Upper lobe of left lung (tissue), 6 donors: ENCODE data around the gene MGST2. TPM values are rescaled to one million over a fixed set of nuclear protein-coding genes. Genes with fewer than 3 reads are reported as not detected.

Experiments used
- ATAC-seq, 2 donors: fragments of 200-7000 bp; cut with Tn5 transposase; one replicate each; pipeline ENCODE4 v1.9.1; 2022; ENCODE audit warnings: mild to moderate bottlenecking in 2 of 2, moderate library complexity in 2 of 2; ENCODE audit not compliant: low FRiP score in 2 of 2
- DNase-seq, 2 donors: peaks; one replicate each; pipeline ENCODE4 v3.0.0-alpha.2; 2019 to 2020
- H3K27ac ChIP-seq, 4 donors: fragments of 200-600 bp; sonication (generic); one replicate each; pipeline ENCODE4 v1.5.1; 2016 to 2019
- H3K27me3 ChIP-seq, 4 donors: fragments of 200-600 bp; sonication (generic); one replicate each; pipeline ENCODE4 v1.5.1; 2017 to 2019
- H3K36me3 ChIP-seq, 4 donors: fragments of 200-600 bp; sonication (generic); one replicate each; pipeline ENCODE4 v1.5.1; 2016 to 2019
- H3K4me1 ChIP-seq, 4 donors: fragments of 200-600 bp; sonication (generic); one replicate each; pipeline ENCODE4 v1.5.1; 2018 to 2019
- H3K4me3 ChIP-seq, 4 donors: fragments of 200-600 bp; sonication (generic); one replicate each; pipeline ENCODE4 v1.5.1; 2017 to 2019; ENCODE audit warnings: mild to moderate bottlenecking in 2 of 4, moderate library complexity in 1 of 4
- H3K9me3 ChIP-seq, 4 donors: fragments of 200-600 bp; sonication (generic); one replicate each; pipeline ENCODE4 v1.5.1; 2018 to 2019
- CTCF ChIP-seq, 6 experiments: fragments of 450-650 bp in 4 of 6; fragments of 200-600 bp in 2 of 6; sonication (generic) in 2 of 6; IDR thresholded peaks; one replicate each; pipeline ENCODE4 v1.5.1; 2016 to 2019; ENCODE audit warnings: antibody characterized with exemption in 6 of 6
- EP300 ChIP-seq, 4 donors: sonication (generic); formaldehyde crosslinking; IDR thresholded peaks; one replicate each; pipeline ENCODE4 v1.5.1; 2017; ENCODE audit warnings: antibody characterized with exemption in 4 of 4, control low read depth in 2 of 4
- POLR2A ChIP-seq, 4 donors: fragments of 450-650 bp; IDR thresholded peaks; one replicate each; pipeline ENCODE4 v1.5.1; 2016 to 2017; ENCODE audit warnings: antibody characterized with exemption in 4 of 4, mild to moderate bottlenecking in 2 of 4
- POLR2AphosphoS5 ChIP-seq, 2 donors: sonication (generic); formaldehyde crosslinking; IDR thresholded peaks; one replicate each; pipeline ENCODE4 v1.5.1; 2017; ENCODE audit warnings: antibody characterized with exemption in 2 of 2
- WGBS, 2 donors: methylation state at CpG; one replicate each; pipeline ENCODE4 v1.1.5; 2017 to 2018; 5-methylcytosine and 5-hydroxymethylcytosine counted together
- total RNA-seq, 6 donors: library from RNA; depleted of rRNA in 4 of 6; stranded (reverse); fragments of >200 nt in 4 of 6; gene quantifications; one replicate each; pipeline versions ENCODE4 v1.1.0 to v1.2.1, GENCODE V29; 2016 to 2021
- donor health status: DM: no; HTN: no; CAD: no; lungs with moderate emphysema.
- donor health status: DM: no; HTN: yes; CAD: no; lungs with severe emphysema.

MGST2 gene
- total RNA-seq, 6 donors from 2014 or later, result 12.6 to 64.0 (median 39.1) TPM

- H3K27ac ChIP-seq, result no peak overlapping the region
- peaks cover 0 to 10% (median 3%) of the 10 kb centered on the region in 4 donors for H3K36me3 ChIP-seq
- DNase-seq (no peak), ATAC-seq (no peak)
- no peaks in the 10 kb centered on the region for H3K27me3 ChIP-seq
- 98 to 100% methylated on average over 2 of the region's 2 CpGs for WGBS, 2 donors
- H3K4me3 ChIP-seq, result no peak overlapping the region
- peaks cover 8 to 21% (median 14%) of the 10 kb centered on the region in 4 donors for H3K4me1 ChIP-seq
- no peaks in the 10 kb centered on the region for H3K9me3 ChIP-seq
- no peak for TF ChIP-seq POLR2AphosphoS5 (IDR thresholded peaks at IDR 0.05)
- TF ChIP-seq CTCF (IDR thresholded peaks at IDR 0.05), result no peak
These were observed 6.6 kb downstream of the MGST2 start for GRCh38 chr4:139672215-139672614.

GRCh38 chr4:139672732-139673131 is 7.1 kb downstream of the MGST2 start:
- no peak overlapping the region for H3K27ac ChIP-seq
- H3K36me3 ChIP-seq, result peaks cover 0 to 10% (median 3%) of the 10 kb centered on the region in 4 donors
- ATAC-seq (no peak), DNase-seq (no peak)
- H3K27me3 ChIP-seq, result no peaks in the 10 kb centered on the region
- H3K9me3 ChIP-seq, result no peaks in the 10 kb centered on the region
- 87 to 91% methylated on average over 4 of the region's 4 CpGs for WGBS, 2 donors
- TF ChIP-seq POLR2AphosphoS5 (IDR thresholded peaks at IDR 0.05), result no peak
- TF ChIP-seq POLR2A (IDR thresholded peaks at IDR 0.05), result no peak
- TF ChIP-seq EP300 (IDR thresholded peaks at IDR 0.05), result no peak
- TF ChIP-seq CTCF (IDR thresholded peaks at IDR 0.05), result no peak
- peaks cover 5 to 15% (median 10%) of the 10 kb centered on the region in 4 donors for H3K4me1 ChIP-seq
- no peak overlapping the region for H3K4me3 ChIP-seq

GRCh38 chr4:139674875-139675550 is 9.4 kb downstream of the MGST2 start:
- ATAC-seq, result peak; percentile 69 to 88
- Histone ChIP-seq H3K27me3 (no peaks in the 10 kb centered on the region), H3K27ac (peak overlapping the region in 1 of 4 donors; percentile 1), H3K36me3 (peaks cover 4 to 28% (median 14%) of the 10 kb centered on the region in 4 donors), H3K4me1 (peaks cover 0 to 8% (median 0%) of the 10 kb centered on the region in 4 donors), H3K4me3 (no peak overlapping the region), H3K9me3 (no peaks in the 10 kb centered on the region)
- no peak for DNase-seq
- WGBS, 2 donors, result 58 to 63% methylated on average over 10 of the region's 10 CpGs
- TF ChIP-seq EP300 (IDR thresholded peaks at IDR 0.05), result no peak
- TF ChIP-seq CTCF (IDR thresholded peaks at IDR 0.05), result no peak
- no peak for TF ChIP-seq POLR2AphosphoS5 (IDR thresholded peaks at IDR 0.05)
- no peak for TF ChIP-seq POLR2A (IDR thresholded peaks at IDR 0.05)

GRCh38 chr4:139675651-139676050 is 10.0 kb downstream of the MGST2 start:
- ATAC-seq (no peak), DNase-seq (no peak)
- Histone ChIP-seq H3K36me3 (peaks cover 4 to 30% (median 14%) of the 10 kb centered on the region in 4 donors), H3K27me3 (no peaks in the 10 kb centered on the region), H3K4me1 (peaks cover 0 to 8% (median 3%) of the 10 kb centered on the region in 4 donors), H3K4me3 (no peak overlapping the region), H3K9me3 (no peaks in the 10 kb centered on the region), H3K27ac (no peak overlapping the region)
- WGBS, 2 donors, result 77 to 87% methylated on average over 9 of the region's 9 CpGs
- TF ChIP-seq CTCF (IDR thresholded peaks at IDR 0.05) (no peak), POLR2A (IDR thresholded peaks at IDR 0.05) (no peak), POLR2AphosphoS5 (IDR thresholded peaks at IDR 0.05) (no peak), EP300 (IDR thresholded peaks at IDR 0.05) (no peak)

GRCh38 chr4:139676365-139676764 is 10.7 kb downstream of the MGST2 start:
- Histone ChIP-seq H3K27me3 (no peaks in the 10 kb centered on the region), H3K9me3 (no peaks in the 10 kb centered on the region), H3K4me1 (peaks cover 0 to 8% (median 3%) of the 10 kb centered on the region in 4 donors), H3K4me3 (no peak overlapping the region), H3K27ac (no peak overlapping the region), H3K36me3 (peaks cover 4 to 30% (median 16%) of the 10 kb centered on the region in 4 donors)
- DNase-seq (no peak), ATAC-seq (no peak)
- 91% methylated on average over 2 of the region's 2 CpGs for WGBS, 2 donors
- TF ChIP-seq CTCF (IDR thresholded peaks at IDR 0.05) (no peak), POLR2A (IDR thresholded peaks at IDR 0.05) (no peak), POLR2AphosphoS5 (IDR thresholded peaks at IDR 0.05) (no peak), EP300 (IDR thresholded peaks at IDR 0.05) (no peak)
